Measurements from ENCODE around the gene NCOA6.
"Not testable (repeated sequence)": the region's sequence is repeated elsewhere in the genome, so short reads cannot be mapped to it uniquely, and the experiment has no call there.

Gene NCOA6

GRCh38 chr20:34824806-34825529 is 483 bp downstream of the NCOA6 start:
- peak; percentile 62 to 77 for DNase-seq

DNA sequence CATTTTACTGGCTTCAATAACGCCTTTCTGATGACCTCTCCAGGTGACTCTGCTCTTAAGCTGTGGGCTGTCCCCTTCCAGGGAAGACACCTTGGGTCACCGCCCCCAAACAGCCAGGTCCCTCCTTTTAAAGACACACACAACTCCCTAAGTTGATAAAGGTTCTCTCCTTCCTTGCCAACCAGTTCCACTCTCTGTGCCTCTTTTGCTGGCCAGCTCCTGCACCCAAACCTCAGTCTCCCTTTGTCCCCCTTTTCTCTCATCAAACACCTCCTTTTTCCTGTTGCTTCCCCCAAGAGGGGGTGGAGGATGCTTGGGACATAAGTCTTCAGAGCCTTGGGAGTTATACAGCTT is 1.0 kb downstream of the NCOA6 start:
- DNase-seq, result peak; percentile 73 to 84

DNA sequence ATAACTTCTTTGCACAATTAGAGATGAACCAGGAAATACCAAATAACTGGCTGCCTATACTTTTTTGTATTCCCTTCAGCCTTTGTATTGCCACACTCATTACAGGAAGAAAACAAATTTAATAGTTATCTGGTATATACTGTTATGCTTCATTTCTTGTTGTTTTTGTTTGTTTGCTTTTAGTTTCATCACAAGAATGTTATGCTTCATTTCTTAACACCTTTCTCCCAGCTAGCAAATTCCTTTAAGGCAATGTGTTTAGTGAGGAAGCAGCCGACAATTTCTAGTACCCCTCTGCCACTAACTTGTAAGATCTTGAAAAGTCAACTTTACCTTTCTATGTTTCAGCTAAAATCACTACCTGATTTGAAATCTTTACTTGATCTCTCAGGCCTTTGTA is 1.4 kb downstream of the NCOA6 start:
- no peak for DNase-seq

DNA sequence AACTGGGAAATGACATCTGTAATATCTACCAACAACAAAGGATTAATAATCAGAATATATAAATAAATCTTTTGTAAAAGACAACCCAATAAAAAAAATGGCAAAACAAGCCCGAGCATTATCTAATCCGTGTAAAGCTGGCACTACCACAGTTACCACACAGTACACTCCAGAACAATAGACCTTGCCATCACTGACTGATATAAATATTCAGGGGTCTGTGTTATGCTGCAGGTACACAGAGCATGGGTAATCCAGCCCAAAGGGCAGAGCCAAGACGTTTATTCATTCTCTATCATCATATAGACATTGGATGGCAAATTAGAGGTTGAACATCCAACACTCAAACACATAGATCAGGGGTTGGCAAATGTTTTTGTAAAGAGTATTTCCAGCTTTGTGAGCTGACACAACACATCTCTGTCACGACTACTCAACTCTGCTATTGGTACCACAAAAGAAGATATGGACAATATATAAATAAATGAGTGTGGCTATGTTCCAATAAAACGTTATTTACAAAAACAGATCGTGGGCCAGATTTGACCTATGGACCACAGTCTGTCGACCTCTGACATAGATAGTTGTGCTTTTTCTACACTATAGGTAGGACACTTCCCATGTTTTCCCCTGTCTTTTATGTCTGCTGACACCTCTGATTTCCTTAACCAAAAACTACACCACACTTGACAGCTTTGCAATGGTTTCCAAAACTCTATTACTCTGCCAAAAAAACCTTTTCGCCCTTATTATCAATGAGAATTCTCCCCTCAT is 4.5 kb downstream of the NCOA6 start:
- no peak for DNase-seq

DNA sequence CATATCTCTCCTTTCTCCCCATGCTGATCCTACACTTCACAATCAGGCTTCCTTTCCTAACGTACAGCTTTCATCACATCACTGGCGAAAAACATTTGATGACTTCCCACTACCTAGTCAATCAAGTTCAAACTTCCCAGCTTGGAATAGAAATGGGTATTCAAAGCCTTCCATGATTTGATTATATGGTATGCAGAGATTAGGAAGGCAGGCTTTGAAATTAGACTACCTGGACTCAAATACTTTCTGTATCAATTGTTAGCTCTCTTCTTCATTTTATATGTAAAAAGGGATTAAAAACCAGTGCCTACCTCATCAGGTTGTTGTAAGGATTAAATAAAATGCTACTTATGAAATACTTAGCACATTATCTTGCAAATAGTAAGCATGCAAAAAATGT is 7.7 kb downstream of the NCOA6 start:
- DNase-seq, result no peak

GRCh38 chr20:34817072-34817471 is 8.4 kb downstream of the NCOA6 start:
- no peak for DNase-seq

GRCh38 chr20:34815636-34816035 is 9.8 kb downstream of the NCOA6 start:
- DNase-seq, result no peak

DNA sequence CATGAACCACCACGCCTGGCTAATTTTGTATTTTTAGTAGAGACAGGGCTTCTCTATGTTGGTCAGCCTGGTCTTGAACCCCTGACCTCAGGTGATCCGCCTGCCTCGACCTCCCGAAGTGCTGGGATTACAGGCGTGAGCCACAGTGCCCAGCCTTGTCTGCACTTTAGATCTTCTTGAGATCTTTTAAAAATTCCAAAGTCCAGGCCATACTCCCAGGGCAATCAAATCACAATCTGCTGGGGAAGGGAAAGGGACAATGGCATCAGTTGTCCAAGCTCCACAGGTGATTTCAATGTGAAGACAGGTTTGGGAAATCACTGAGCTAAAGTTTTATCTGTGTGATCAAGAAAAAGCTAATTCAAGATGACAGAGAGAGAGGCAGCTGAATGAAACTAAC is 16.9 kb downstream of the NCOA6 start:
- no peak for DNase-seq

- not testable (repeated sequence) for DNase-seq
These were observed 17.4 kb downstream of the NCOA6 start for GRCh38 chr20:34807944-34808465.

DNA sequence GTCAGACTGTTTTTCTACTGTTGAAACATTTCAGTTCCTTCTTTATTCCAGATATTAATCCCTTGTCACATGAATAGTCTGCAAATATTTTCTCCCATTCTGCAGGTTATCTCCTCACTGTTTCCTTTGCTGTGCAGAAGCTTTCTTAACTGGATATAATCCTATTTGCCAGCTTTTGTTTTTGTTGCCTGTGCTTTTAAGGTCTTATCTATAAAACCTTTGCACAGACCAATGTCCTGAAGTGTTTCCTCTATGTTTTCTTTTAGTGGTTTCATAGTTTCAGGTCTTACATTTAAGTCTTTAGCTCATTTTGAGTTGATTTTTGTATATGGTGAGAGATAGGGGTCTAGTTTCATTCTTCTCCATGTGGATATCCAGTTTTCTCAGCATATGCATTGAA is 19.2 kb downstream of the NCOA6 start:
- no peak for DNase-seq

- no peak for DNase-seq
These were observed 26.6 kb downstream of the NCOA6 start for GRCh38 chr20:34798871-34799270.

DNA sequence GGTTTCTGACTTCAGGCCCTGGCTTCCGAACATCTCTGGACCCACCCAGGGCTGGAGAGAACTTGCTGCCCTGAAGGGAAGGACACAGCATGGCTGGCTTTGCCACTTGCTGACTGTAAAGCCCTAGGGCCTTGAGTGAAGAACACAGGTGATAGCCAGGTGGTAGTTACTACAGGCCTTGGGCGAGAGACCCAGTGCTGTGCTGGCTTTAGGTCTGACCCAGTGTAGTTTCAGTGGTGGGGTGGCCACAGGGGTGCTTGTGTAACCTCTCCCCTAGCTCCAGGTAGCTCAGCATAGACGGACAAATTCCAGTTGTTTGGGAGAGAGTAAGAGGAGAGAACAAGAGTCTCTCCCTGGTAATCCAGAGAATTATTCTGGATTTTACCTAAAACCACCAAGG is 27.1 kb downstream of the NCOA6 start:
- no peak for DNase-seq

- DNase-seq, result no peak
These were observed 28.1 kb downstream of the NCOA6 start for GRCh38 chr20:34797012-34797995.

DNA sequence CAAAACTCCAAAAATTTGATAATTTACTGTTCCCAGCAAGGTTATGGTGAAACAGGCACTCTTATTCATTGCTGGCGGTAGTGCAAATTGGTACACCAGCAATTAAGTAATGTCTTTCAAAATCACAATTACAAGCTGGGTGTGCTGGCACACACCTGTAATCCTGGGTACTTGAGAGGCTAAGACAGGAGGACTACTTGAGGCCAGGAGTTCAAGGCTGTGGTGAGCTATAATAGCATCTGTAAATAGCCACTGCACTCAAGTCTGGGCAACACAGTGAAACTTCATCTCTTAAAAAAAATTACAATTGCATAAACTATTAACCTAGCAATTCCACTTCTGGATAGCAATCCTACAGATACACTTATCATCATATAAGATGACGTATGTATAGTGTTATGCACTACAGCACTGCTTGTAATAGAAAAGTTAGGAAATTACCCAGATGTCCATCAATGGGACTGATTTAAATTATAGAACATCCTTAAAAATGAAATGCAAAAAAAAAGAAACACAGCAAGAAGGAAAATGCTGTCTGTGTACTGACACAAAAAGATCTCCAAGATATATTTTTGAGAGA is 31.4 kb downstream of the NCOA6 start:
- no peak for DNase-seq

DNA sequence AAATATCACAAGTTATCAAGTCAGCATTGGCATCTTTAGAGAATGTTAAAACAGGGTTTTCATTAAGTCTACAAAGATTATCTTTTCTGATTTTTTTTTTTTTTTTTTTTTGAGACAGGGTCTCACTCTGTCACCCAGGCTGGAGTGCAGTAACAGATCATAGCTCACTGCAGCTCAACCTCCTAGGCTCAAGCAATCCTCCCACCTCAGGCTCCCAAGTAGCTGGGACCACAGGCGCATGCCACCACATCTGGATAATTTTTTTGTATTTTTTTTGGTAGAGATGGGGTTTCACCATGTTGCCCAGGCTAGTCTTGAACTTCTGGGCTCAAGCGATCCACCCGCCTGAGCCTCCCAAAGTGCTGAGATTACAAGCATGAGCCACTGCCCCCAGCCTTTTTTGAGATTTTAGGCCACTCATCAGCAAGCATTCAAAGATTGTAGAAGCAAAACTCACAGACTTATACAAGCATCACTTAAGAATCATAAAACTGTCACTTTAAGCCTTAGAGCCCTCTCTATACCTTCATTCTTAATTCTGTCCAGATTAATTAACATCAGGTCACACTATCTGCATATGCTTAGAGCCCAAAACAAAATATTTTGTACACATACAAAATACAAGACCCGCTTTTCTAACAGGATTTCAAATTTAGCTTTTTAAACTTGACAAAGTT is 32.6 kb downstream of the NCOA6 start:
- no peak for DNase-seq

DNA sequence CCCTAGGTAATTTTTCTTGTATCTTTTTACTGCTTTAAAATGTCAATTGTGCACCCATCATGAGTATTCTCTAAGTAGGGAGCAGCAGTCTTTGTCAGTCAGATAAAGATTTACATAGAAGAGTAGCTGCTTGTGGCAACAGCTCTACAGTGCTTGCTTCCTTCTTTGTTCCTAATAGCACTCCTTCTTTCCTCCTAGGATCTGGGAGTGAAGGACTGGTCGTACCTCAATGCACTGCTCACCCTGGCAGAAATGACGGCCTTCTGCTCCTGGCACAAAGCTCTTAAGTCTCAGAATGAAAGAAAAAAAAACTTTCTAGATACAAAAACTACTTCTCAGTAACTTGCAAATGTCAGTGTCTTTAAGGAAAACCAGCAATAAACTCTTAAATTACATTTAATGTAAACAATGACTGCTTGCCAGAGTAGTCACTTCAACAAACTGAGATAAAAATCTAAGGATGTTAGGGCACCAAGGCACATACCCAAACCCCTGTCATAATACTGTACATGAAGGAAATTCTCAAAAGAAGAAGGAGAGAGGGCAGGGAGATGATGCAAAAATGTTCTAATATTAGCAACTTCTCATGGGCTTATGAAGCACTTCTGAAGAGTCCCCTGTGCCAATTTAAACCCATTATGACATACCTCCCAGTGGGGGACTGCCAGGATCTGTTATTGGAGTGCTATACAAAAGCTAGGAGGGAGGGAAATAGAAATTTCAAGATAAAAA is 34.0 kb downstream of the NCOA6 start:
- DNase-seq, result no peak

DNA sequence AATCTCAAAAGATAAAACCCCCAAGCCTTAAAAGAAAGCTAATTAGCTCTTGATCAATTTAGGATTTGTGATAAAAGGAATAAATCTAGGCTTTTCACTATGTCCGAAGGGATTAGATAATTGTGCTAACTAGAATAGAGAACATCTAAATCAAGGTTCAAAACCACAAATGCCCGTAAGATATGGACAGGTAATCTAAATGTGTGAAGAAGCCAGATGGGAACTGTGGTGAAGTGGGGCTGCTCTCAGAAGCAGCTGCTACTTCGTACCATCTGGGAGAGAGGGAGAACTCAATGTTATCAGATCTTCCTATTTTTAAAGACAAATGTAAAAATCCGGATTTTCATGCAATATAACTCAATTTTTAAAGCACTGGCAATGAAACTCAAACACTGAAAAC is 44.2 kb downstream of the NCOA6 start:
- no peak for DNase-seq

DNA sequence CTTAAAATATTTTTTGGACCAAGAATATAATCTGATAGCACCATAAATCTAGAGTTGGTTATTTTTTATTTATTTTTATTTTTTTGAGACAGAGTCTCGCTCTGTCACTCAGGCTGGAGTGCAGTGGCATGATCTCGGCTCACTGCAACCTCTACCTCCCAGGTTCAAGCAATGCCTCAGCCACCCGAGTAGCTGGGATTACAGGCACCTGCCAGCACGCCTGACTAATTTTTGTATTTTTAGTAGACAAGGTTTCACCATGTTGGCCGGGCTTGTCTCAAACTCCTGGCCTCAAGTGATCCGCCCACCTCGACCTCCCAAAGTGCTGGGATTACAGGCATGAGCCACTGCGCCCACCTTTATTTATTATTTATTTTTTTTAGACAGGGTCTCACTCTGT is 45.2 kb downstream of the NCOA6 start:
- DNase-seq, result not testable (repeated sequence)

DNA sequence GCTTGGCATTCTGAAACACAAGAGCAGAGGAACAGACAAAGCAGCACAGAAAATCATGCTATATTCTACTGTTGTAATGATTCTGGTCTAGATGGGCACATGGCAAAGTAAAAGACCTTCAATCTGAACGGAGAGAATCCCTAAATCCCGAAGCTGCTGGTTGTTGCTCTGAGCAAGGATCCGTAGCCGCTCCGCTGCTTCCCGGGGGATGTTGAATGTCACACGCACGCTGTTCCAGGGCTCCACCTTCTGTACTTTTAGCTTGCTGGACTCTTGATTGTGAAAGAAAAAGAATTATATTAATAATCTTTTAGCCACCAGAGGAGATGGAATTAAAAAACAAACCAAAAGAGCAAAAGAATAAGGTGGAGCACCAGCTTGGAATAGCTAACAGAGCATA is 49.3 kb downstream of the NCOA6 start:
- no peak for DNase-seq

GRCh38 chr20:34774886-34775285 is 50.6 kb downstream of the NCOA6 start:
- no peak for DNase-seq

DNA sequence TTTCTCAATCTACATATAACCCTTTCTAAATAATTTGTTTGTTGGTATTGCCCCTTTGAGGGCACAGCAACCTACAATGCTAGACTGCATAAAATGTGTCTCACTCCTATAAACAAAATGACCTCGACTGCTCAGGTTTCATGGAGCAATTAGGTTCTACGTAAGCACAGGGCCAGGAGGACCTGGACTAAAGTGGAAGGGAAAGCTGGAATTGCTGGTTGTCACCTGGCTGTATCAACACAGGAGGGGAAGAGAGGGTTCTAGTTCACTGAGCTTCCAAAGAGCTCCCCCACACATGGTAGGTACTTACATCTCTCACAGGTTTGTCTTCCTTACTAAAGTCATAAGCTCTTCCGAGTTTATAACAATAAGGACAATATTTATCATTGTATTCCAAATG is 51.0 kb downstream of the NCOA6 start:
- no peak for DNase-seq
